Esophagus muscularis mucosa (tissue), 4 donors: ENCODE data around the gene DDRGK1.

Experiments
- EP300 ChIP-seq: sonication (generic); formaldehyde crosslinking; IDR thresholded peaks from one replicate; pipeline ENCODE4 v1.6.1; 2017; ENCODE audit warnings: antibody characterized with exemption
- POLR2AphosphoS5 ChIP-seq, 2 donors: sonication (generic); formaldehyde crosslinking; IDR thresholded peaks; one replicate each; pipeline ENCODE4 v1.6.1; 2017; ENCODE audit warnings: antibody characterized with exemption in 2 of 2
- TF ChIP-seq, protein P1 (sequence below), 3 experiments: fragments of 200-600 bp in 2 of 3; fragments of 450-650 bp in 1 of 3; sonication (generic) in 2 of 3; IDR thresholded peaks; one replicate each; pipeline ENCODE4 v1.5.1; 2017 to 2019; ENCODE audit warnings: antibody characterized with exemption in 3 of 3, mild to moderate bottlenecking in 2 of 3, moderate library complexity in 1 of 3

DNA sequence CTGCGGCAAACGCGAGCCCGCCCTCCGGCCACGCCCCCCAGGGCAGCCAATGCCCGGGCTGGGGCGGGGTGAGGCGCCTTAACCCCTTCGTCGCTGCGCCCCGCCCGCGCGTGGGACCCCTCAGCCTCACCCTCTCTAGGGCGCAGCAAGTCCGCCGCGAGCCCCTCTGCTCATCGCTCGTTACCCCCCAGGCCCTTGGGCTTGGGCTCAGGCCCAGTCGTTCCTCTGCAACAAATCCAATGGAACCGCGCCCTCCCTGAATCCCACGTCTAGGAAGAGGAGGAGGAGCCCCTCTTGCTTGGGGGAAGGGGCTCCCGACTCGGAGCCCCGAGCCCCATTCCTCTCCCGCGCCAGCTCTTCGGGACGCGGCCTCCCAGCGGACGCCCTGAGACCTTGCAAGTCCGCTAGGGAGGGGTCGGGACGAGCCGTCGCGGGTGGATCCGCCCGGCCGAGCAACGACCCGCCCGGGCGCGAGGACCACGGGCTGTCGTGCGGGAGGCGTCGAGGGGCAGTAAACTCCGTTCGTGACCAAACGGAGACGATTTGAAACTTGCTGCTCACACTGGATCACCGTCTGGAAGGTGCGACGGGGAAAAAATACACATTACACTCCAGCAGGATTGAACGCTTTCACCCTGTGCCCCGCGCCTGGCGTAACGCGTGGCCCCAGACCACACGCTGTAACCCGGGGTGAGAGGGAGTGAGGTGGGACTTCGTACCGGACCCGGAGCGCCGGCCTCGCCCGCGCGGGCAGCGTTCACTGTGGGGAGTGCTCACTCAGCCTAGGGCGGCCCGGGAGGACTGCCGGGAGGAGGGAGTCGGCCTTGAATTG lies 30.7 kb downstream of the DDRGK1 start:
- TF ChIP-seq, protein P1, sequence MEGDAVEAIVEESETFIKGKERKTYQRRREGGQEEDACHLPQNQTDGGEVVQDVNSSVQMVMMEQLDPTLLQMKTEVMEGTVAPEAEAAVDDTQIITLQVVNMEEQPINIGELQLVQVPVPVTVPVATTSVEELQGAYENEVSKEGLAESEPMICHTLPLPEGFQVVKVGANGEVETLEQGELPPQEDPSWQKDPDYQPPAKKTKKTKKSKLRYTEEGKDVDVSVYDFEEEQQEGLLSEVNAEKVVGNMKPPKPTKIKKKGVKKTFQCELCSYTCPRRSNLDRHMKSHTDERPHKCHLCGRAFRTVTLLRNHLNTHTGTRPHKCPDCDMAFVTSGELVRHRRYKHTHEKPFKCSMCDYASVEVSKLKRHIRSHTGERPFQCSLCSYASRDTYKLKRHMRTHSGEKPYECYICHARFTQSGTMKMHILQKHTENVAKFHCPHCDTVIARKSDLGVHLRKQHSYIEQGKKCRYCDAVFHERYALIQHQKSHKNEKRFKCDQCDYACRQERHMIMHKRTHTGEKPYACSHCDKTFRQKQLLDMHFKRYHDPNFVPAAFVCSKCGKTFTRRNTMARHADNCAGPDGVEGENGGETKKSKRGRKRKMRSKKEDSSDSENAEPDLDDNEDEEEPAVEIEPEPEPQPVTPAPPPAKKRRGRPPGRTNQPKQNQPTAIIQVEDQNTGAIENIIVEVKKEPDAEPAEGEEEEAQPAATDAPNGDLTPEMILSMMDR (IDR thresholded peaks at IDR 0.05) = peak in 1 of 3 experiments; percentile 35
- TF ChIP-seq EP300 = no peak
- peak; percentile 52 to 65 for TF ChIP-seq POLR2AphosphoS5 (IDR thresholded peaks at IDR 0.05)
